GM12875 (cell line): ENCODE measurements around the gene CHD6.

Experiments
- H3K4me3 ChIP-seq: one replicate; pipeline ENCODE4 v1.5.1; 2011; ENCODE audit warnings: low read depth, low read length, control low read depth
- TF ChIP-seq, protein P1 (sequence below): IDR thresholded peaks from 2 replicates; pipeline ENCODE4 v1.5.1; 2011; ENCODE audit warnings: low read depth, mild to moderate bottlenecking, control low read depth, inconsistent platforms, low read length, moderate library complexity, borderline replicate concordance; ENCODE audit not compliant: insufficient read depth

The CHD6 gene

DNA sequence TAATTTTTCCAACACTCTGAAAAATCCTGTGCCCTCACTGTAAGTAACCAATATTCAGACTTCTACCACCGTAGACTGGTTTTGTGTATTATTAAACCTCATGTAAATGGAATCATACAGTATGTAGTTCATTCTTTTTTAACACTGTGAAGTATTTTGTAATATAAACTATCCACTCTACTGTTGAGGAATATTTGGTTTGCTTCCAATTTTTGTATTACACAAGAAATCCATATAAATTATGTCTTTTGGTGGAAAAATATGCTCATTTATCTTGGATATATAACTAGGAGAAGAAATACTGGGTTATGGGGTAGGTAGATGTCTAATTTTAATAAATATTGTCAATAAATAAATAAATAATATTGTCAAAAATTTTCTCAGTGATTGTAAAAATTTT, 116.8 kb downstream of the CHD6 start:
- TF ChIP-seq, protein P1, sequence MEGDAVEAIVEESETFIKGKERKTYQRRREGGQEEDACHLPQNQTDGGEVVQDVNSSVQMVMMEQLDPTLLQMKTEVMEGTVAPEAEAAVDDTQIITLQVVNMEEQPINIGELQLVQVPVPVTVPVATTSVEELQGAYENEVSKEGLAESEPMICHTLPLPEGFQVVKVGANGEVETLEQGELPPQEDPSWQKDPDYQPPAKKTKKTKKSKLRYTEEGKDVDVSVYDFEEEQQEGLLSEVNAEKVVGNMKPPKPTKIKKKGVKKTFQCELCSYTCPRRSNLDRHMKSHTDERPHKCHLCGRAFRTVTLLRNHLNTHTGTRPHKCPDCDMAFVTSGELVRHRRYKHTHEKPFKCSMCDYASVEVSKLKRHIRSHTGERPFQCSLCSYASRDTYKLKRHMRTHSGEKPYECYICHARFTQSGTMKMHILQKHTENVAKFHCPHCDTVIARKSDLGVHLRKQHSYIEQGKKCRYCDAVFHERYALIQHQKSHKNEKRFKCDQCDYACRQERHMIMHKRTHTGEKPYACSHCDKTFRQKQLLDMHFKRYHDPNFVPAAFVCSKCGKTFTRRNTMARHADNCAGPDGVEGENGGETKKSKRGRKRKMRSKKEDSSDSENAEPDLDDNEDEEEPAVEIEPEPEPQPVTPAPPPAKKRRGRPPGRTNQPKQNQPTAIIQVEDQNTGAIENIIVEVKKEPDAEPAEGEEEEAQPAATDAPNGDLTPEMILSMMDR, result no peak
- H3K4me3 ChIP-seq, result no peak overlapping the region

DNA sequence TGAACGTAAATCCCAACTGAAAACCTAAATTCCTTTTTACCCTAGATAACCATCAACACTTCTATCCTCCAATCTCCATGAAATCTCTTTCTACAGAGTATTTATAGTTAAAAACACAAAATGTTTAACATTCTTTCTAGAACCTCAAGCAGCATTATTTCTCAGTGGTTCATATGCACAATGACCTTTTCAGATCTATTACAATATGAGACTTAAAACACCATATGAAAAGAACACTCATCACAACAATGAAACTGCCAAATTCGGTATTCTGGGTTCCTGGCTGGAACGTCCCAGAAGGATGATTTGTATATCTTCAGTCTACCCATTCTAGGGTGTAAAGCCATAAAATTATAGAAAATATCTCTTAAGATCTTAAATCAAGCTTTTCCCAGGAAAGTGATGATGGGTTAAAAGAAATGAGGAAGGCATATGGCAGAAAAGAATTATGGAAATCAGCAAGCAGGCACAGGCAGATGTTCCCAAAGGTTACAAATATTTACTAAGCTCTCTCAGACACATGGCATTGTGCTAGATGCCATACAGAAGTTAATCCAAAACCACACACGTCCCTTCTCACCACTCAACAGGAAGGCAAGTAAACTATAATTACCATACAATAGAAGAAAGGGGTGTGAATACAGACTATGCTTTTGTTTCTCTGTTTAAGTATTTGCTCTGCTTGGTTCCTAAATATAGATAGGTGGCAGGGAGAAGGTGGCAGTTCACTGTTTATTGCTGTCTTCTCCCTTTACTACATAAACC, 118.0 kb downstream of the CHD6 start:
- no peak overlapping the region for H3K4me3 ChIP-seq
- TF ChIP-seq, protein P1, result no peak

DNA sequence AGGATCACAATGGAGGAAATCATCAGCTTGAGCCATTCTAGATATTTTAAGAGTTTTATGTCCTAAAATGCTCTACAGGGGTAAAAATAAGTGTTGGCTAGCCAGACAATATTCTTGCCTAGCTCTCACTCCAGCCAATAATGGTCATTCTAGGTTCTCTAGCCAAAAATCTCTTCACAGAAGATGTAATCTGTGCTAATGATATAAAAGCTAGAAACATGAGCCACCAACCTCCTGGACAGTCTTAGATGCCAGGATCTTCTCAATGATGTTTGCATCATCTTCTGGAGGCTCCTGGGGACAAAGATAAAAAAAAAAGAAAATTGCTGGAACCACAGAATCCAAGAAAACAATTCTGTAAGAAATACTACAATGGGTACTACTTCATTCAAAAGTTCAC, 119.1 kb downstream of the CHD6 start:
- TF ChIP-seq, protein P1, result no peak

DNA sequence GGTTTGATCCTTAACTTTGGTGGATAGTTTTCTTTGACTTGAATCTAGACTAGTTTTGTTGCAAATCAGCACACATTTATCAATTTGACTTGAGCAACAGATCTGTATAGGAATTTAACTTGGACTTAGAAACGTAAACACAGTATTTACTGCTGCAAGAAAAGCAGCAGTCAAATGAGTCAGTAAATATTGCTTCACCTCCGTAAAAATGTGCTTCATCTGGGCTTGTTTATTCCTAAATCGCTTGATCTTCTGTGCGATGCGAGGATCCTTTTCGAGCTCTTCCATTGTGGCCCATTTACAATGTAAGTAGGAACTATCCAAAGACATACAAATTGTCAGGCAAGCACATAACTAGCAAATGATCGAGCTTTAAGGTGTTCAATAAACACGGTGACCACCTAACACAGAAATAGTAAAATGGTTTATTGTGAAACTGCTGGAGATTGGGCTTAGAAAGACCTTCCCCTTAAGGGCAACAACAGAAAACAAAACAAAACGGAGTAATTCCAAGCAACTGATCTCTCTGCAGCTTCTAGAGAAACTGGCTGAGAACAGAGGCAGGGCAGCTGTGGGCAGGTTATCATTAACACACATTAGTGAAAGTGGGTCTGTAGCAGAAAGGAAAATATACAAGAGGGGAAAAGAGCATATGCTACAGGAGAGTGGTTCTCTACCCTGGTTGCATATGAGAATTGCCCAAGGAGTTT, 120.8 kb downstream of the CHD6 start:
- H3K4me3 ChIP-seq, result no peak overlapping the region

More for the DNA sequence above, 119.1 kb downstream of the CHD6 start:
- H3K4me3 ChIP-seq, result no peak overlapping the region

DNA sequence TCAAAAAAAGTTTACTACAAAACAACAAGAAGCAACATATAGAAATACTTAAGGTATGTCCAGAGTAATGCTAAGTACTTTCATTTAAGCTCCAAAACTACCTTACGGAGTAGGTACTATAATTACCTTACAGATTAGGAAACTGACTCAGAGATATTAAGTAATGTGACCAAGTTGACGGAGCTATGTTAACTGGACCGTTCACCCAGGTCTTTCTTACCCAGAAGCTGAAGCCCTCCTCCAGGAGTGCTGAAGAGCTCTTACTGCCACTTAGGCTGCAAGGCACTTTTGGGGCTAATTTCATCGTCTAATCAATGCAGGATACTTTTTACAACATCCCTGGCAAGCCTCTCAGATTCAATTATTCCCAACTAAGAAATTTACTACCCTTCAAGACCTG, 123.7 kb downstream of the CHD6 start:
- TF ChIP-seq, protein P1, result no peak
- no peak overlapping the region for H3K4me3 ChIP-seq

More for the DNA sequence above, 120.8 kb downstream of the CHD6 start:
- TF ChIP-seq, protein P1, result no peak

DNA sequence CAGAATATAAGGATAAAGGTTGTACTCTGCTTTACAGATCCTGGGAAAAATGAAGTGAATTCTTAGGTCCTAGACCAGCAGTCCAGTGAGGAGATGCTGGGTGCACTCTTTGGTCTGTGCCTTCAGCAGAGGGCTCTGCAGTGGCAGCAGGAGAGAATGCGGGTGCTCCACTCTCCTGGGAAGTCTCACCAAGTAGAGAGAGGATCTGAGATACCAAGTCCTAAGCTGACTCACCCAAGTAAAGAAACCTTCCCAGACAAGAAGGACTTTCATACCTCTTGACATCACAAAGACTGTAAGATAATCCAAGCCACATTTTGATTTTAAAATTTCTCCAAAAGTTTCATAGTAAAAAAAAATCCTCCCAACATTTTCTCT, 134.6 kb downstream of the CHD6 start:
- TF ChIP-seq, protein P1, result no peak

More for the DNA sequence above, 134.6 kb downstream of the CHD6 start:
- no peak overlapping the region for H3K4me3 ChIP-seq
